K562 (cell line): ENCODE results near the gene FMNL2. TPM values are rescaled to one million over a fixed set of nuclear protein-coding genes. Genes with fewer than 3 reads are reported as not detected.

ENCODE experiments used
- ATAC-seq: fragments of 200-7000 bp; cut with Tn5 transposase; 3 replicates; pipeline ENCODE4 v1.9.1; 2020; ENCODE audit warnings: moderate library complexity
- BruUV-seq: library from RNA; stranded (reverse); fragments of 400-500 nt; replicated peaks from 2 replicates; lab custom pipeline; 2021; lab: Mats Ljungman, UMichigan
- CTCF ChIA-PET: fragments of 300-600 bp; formaldehyde crosslinking; extraction: SDS; loops from one replicate; lab custom pipeline; 2021; ENCODE audit warnings: low intra/inter-chr PET ratio; lab: Yijun Ruan, JAX
- POLR2A ChIA-PET: fragments of 300-600, 350-650 bp; sonication (Branson Sonifier 250); formaldehyde crosslinking; extraction: SDS; loops from one replicate; lab custom pipeline; 2021; ENCODE audit warnings: antibody characterized with exemption, inconsistent platforms; lab: Yijun Ruan, JAX
- DNase-seq, 4 experiments: peaks; one replicate each; pipeline versions ENCODE4 v3.0.0 to v3.0.0-alpha.2; 2011 to 2018; ENCODE audit warnings: low spot score in 3 of 4, mixed read lengths in 3 of 4; ENCODE audit errors: extremely low read depth in 1 of 4
- FAIRE-seq: peaks from 2 replicates; lab custom pipeline; 2011; peaks lifted over from hg19 to GRCh38; lab: Jason Lieb, UNC
- H2AFZ ChIP-seq: 2 replicates; pipeline ENCODE4 v1.6.0; 2011; ENCODE audit warnings: low read depth, low read length, control low read depth, inconsistent platforms
- H3K27ac ChIP-seq: fragments of 200-600 bp; 3 replicates; pipeline ENCODE4 v1.8.0; 2011; ENCODE audit warnings: low read depth, mild to moderate bottlenecking, control low read depth, inconsistent platforms, low read length, moderate library complexity, mixed read lengths; ENCODE audit errors: extremely low read depth
- H3K27me3 ChIP-seq, 2 experiments: fragments of 300-600 bp in 1 of 2; 2 replicates in 1 of 2; 3 replicates in 1 of 2; pipeline versions ENCODE4 v1.6.0 to v1.8.0; 2011; ENCODE audit warnings: inconsistent platforms in 2 of 2, low read length in 2 of 2, mild to moderate bottlenecking in 1 of 2, mixed read lengths in 1 of 2, moderate library complexity in 1 of 2; ENCODE audit not compliant: control insufficient read depth in 2 of 2, insufficient read depth in 2 of 2
- H3K36me3 ChIP-seq: fragments of 300-600 bp; 3 replicates; pipeline ENCODE4 v1.8.0; 2011; ENCODE audit warnings: mild to moderate bottlenecking, low read length, inconsistent platforms; ENCODE audit not compliant: control insufficient read depth, insufficient read depth
- H3K4me1 ChIP-seq, 2 experiments: fragments of 200-600 bp in 1 of 2; replicated peaks in 1 of 2; 2 replicates in 1 of 2; 3 replicates in 1 of 2; pipeline versions ENCODE4 v1.5.1 to v1.8.0; 2011; ENCODE audit warnings: inconsistent platforms in 2 of 2, low read length in 2 of 2, mild to moderate bottlenecking in 1 of 2, mixed read lengths in 1 of 2, moderate library complexity in 1 of 2; ENCODE audit not compliant: control insufficient read depth in 2 of 2, insufficient read depth in 2 of 2
- H3K4me2 ChIP-seq: 2 replicates; pipeline ENCODE4 v1.6.1; 2011; ENCODE audit warnings: low read length, control low read depth, inconsistent platforms, mixed read lengths; ENCODE audit not compliant: insufficient read depth
- H3K4me3 ChIP-seq: fragments of 200-600 bp; sonication (generic), shearing (Covaris generic); 2 replicates; pipeline ENCODE4 v1.5.1; 2016; ENCODE audit warnings: control low read depth, inconsistent platforms
- H3K79me2 ChIP-seq: fragments of 200-600 bp; 3 replicates; pipeline ENCODE4 v1.8.0; 2011; ENCODE audit warnings: low read length, inconsistent platforms; ENCODE audit not compliant: control insufficient read depth, insufficient read depth
- H3K9ac ChIP-seq, 2 experiments: 2 replicates each; pipeline versions ENCODE4 v1.6.0 to v1.6.1; 2011; ENCODE audit warnings: low read depth in 2 of 2, low read length in 2 of 2, control low read depth in 1 of 2, inconsistent platforms in 1 of 2, mild to moderate bottlenecking in 1 of 2, mixed read lengths in 1 of 2; ENCODE audit not compliant: insufficient read depth in 1 of 2
- H3K9me1 ChIP-seq: one replicate; pipeline ENCODE4 v1.6.0; 2011; ENCODE audit warnings: inconsistent platforms, mild to moderate bottlenecking, low read length, moderate library complexity; ENCODE audit not compliant: control insufficient read depth, insufficient read depth
- H3K9me3 ChIP-seq: replicated peaks from 2 replicates; pipeline ENCODE4 v1.5.1; 2011; ENCODE audit warnings: low read depth, low read length, inconsistent platforms; ENCODE audit not compliant: control insufficient read depth, insufficient read depth
- H4K20me1 ChIP-seq: replicated peaks from 2 replicates; pipeline ENCODE4 v1.6.1; 2011; ENCODE audit warnings: low read length, inconsistent platforms, mixed read lengths; ENCODE audit not compliant: control insufficient read depth, insufficient read depth
- MAX ChIP-seq: sonication (generic); formaldehyde crosslinking; IDR thresholded peaks from 2 replicates; pipeline ENCODE4 v1.9.0; 2022; ENCODE audit warnings: mild to moderate bottlenecking, missing genetic modification reagents
- MGA ChIP-seq: fragments of 450-650 bp; IDR thresholded peaks from 2 replicates; pipeline ENCODE4 v1.6.1; 2016; ENCODE audit warnings: mild to moderate bottlenecking, moderate library complexity
- POLR3G ChIP-seq: IDR thresholded peaks from 2 replicates; pipeline ENCODE4 v1.6.1; 2011; ENCODE audit not compliant: insufficient read length, insufficient replicate concordance; ENCODE audit errors: extremely low read depth
- SRF ChIP-seq, 2 experiments: fragments of 250-450, 450-650 bp in 1 of 2; sonication (Bioruptor Pico) in 1 of 2; sonication (generic) in 1 of 2; formaldehyde crosslinking; IDR thresholded peaks; 2 replicates each; pipeline versions ENCODE4 v1.5.0 to v1.5.1; 2020 to 2022; ENCODE audit warnings: mild to moderate bottlenecking in 1 of 2, missing genetic modification reagents in 1 of 2
- TSHZ1 ChIP-seq: fragments of 250-450 bp; sonication (Bioruptor Pico); IDR thresholded peaks from 2 replicates; pipeline ENCODE4 v1.4.0; 2020; ENCODE audit warnings: mild to moderate bottlenecking, moderate library complexity
- WGBS: fragments of 100-300 bp; shearing (Covaris generic); methylation state at CpG from one replicate; pipeline ENCODE4 v1.1.6; 2016; ENCODE audit warnings: low coverage, mixed read lengths; ENCODE audit not compliant: insufficient coverage; ENCODE audit errors: missing lambda C conversion rate; 5-methylcytosine and 5-hydroxymethylcytosine counted together
- in situ Hi-C: fragments of 300-500 bp; cut with MboI; formaldehyde crosslinking; loops from 4 replicates; pipeline ENCODE4 v1.15.0; 2018; ENCODE audit warnings: inconsistent platforms, mixed read lengths
- intact Hi-C: fragments of 100-400 bp; cut with micrococcal nuclease; formaldehyde crosslinking; loops from 2 replicates; pipeline ENCODE4 v1.14.2; 2022
- polyA plus RNA-seq, 8 experiments: library from polyadenylated mRNA; depleted of rRNA in 4 of 8; stranded (reverse) in 5 of 8; unstranded in 3 of 8; fragments of >200 nt; fragmentation: Nextera tagmentation in 2 of 8; fragmentation: Illumina TruSeq in 1 of 8; extraction: Ambion mirVana in 2 of 8; extraction: Trizol in 1 of 8; gene quantifications; 2 replicates each; pipeline versions ENCODE4 v1.2.1 to v1.2.3, GENCODE V29; 2011 to 2014; ENCODE audit warnings: inconsistent platforms in 1 of 8, missing spikeins in 1 of 8
- total RNA-seq, 7 experiments: library from RNA; depleted of rRNA in 6 of 7; stranded (reverse); fragments of >200 nt in 6 of 7; fragmentation: Illumina TruSeq in 2 of 7; extraction: Trizol in 2 of 7; gene quantifications; 2 replicates each; pipeline versions ENCODE4 v1.2.1 to v1.2.3, GENCODE V29; 2011 to 2021; ENCODE audit warnings: low replicate concordance in 1 of 7

Gene FMNL2
- total and polyA plus RNA-seq, 9 of the 15 experiments (the other 6 are each of a cell fraction or from before 2014, with no cell fraction given) = 0.15 to 0.49 (median 0.24) TPM; not detected in 1

- CTCF ChIA-PET = no interaction called here
- no peaks in the 10 kb centered on the region for H3K9me1 ChIP-seq
- H3K9ac ChIP-seq = no peak overlapping the region
- DNase-seq (no peak), FAIRE-seq (no peak), ATAC-seq (no peak)
- BruUV-seq = no TSS peak
- intact Hi-C loops = no loop called here
- H3K4me2 ChIP-seq = no peak overlapping the region
- H3K9me3 ChIP-seq = no peaks in the 10 kb centered on the region
- H3K79me2 ChIP-seq = no peaks in the 10 kb centered on the region
- no peaks in the 10 kb centered on the region for H3K4me1 ChIP-seq
- no peak overlapping the region for H3K4me3 ChIP-seq
- no peaks in the 10 kb centered on the region for H4K20me1 ChIP-seq
- WGBS = 0% methylated on average over 4 of the region's 4 CpGs
- H3K27me3 ChIP-seq = peaks cover 0 to 3% of the 10 kb centered on the region in 2 experiments; a peak in 1 of 5 replicates
- H2AFZ ChIP-seq = no peak overlapping the region
- H3K36me3 ChIP-seq = no peaks in the 10 kb centered on the region
- POLR2A ChIA-PET = interaction anchor here (0.9 kb wide), 1 partner anchor 21 kb away, joined by 3 read pairs; no protein-coding TSS in a partner anchor
- in situ Hi-C loops = no loop called here
- H3K27ac ChIP-seq = no peak overlapping the region
- TF ChIP-seq POLR3G = no peak
- TF ChIP-seq TSHZ1 (CRISPR knock-in tag) = no peak
- no peak for TF ChIP-seq SRF (CRISPR knock-in tag; IDR thresholded peaks at IDR 0.05)
- no peak for TF ChIP-seq MGA
- TF ChIP-seq MAX (CRISPR knock-in tag) = no peak
Measured at GRCh38 chr2:152432765-152433164, 97.8 kb downstream of the FMNL2 start.
